ENCODE results near the gene PRR5. TPM values are rescaled to one million over a fixed set of nuclear protein-coding genes. Genes with fewer than 3 reads are reported as not detected.
"Not testable (repeated sequence)": the region's sequence is repeated elsewhere in the genome, so short reads cannot be mapped to it uniquely, and the experiment has no call there.

PRR5 gene
- total RNA-seq, 1 donor from 2014 or later: 28.4 TPM

DNA sequence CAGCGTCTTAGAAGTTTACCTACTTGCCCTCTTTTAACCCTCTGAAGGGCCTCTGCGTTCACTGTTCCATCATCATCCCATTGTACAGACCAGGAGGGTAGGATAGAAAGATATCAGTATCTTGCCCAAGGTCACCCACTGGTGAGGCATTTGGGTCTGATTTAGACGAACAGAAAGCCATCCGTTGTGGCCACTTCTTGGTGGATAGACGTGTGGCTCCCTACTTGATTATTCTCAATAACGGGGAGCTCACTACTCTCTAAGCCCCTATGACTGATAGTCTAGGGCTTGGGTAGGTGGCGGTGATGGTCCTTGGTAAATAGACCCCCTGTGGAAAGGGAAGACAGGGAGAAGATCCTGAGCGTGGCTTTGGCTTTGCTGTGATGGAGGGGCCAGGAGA, 28.6 kb upstream of the PRR5 start:
- DNase-seq (ENCODE audit: low spot score): no peak

DNA sequence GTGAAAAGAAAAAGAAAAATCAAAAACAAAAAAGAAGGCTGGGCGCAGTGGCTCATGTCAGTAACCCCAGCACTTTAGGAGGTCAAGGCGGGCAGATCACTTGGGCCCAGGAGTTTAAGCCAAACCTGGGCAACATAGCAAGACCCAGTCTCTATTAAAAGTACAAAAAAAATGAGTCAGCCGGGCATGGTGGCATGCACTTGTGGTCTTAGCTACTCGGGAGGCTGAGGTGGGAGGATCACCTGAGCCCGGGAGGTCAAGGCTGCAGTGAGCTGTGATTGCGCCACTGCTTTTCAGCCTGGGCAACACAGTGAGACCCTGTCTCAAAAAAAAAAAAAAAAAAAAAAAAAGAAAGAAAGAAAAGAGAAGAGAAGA, 26.0 kb upstream of the PRR5 start:
- not testable (repeated sequence) for DNase-seq (ENCODE audit: low spot score)

DNA sequence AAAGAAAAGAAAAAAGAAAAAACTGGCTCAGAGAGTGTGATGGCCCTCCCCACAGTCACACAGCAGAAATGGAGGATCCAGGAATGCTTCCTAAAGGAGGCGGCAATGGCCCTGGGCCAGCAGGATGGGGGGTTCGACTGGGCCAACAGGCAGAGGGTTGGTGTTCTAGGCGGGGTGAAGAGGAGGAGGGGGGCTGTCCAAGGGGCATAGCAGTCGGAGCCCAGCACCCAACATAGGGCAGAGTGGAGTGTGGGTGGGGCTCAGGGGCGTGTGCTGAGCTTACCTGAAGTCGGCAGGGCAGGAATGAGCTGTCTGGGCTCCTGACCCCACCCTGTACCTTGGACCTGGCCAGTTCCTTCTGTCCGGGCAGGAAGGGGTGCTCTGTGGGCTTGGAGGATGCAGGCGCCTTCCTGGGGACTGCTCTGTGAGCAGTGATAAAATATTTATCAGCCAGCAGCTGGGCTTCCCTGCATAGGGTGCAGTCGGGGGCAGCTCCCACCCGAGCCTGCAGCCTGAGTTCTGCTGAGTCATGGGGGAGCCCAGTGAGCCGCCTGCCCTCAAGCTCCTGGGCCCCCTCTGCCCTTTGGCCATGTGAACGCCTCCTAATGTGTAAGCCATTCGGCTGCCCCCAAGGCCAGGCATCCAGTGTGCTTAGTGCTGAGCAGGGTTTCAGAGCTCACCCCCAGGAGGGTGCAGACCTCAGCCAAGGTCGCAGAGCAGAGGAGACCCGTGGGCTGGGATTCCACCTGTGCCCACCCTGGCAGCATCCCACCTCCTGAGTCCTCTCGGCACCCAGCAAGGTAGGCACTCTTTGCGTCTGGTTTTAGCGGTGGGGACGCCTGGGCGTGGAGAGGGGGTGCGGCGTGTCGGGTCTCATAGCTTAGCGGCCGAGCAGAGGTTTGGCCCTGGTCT, 25.3 kb upstream of the PRR5 start:
- DNase-seq (ENCODE audit: low spot score): no peak

DNA sequence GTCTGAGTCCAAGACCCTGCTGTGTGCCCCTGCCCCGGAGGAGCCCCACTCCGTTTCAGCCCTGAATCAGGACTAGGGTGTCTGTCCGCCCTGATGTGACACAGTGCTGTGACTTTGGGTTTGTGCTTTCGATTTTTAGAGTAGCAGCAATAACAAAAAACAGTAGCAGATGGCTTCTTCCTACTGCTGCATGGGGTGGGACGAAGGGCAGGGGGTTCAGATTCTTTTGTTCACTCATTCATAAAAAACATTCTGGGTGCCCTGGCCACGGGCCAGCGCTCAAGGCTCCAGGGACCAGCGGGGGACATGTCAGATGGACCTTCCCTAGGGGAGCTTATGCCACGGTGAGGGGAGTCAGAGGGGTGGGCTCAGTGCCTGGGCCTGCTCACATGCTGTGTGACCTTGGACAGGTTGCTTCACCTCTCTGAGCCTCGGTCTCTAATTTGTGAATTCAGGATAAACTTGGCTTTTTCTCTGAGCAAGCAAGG, 24.6 kb upstream of the PRR5 start:
- no peak for DNase-seq (ENCODE audit: low spot score)

DNA sequence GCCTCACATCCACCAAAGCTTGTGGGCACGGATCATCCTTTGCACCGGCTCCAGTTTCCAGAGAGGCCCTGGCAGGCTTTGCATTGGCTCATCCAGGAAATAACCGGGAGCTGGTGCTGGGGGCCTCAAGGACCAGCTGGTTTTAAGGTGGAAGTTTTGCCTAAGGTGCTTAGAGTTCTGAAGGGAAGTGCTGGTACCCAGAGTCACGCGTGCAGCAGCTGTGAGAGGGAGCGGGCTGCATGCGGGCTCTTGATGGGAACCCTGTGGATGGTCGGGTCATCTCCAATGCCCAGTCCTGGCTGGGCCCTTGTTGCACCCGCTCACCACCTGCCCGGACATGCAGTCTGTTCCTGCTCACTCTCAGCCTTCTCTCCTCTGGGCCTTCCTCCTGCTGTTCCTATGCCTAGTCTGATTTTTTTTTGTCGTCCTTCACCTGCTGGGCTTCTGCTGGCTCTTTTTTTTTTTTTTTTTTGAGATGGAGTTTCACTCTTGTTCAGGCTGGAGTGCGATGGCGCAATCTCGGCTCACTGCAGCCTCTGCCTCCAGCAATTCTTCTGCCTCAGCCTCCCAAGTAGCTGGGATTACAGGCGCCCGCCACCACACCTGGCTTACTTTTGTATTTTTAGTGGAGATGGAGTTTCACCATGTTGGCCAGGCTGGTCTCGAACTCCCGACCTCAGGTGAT, 24.0 kb upstream of the PRR5 start:
- DNase-seq (ENCODE audit: low spot score): no peak

GRCh38 chr22:44678556-44679305, 23.3 kb upstream of the PRR5 start:
- no peak for DNase-seq (ENCODE audit: low spot score)

DNA sequence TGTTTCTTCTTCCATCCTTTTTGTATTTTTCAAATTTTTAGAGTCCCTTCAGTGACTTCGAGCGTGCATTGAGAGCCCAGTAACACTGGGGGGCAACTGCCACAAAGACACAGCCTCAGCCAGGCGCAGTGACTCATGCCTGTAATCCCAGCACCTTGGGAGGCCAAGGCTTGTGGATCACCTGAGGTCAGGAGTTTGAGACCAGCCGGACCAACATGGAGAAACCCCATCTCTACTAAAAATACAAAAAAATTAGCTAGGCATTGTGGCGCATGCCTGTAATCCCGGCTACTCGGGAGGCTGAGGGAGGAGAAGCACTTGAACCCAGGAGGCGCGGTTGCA, 22.7 kb upstream of the PRR5 start:
- DNase-seq (ENCODE audit: low spot score): not testable (repeated sequence)

- DNase-seq (ENCODE audit: low spot score): no peak
These were observed 21.9 kb upstream of the PRR5 start for GRCh38 chr22:44680058-44680457.

DNA sequence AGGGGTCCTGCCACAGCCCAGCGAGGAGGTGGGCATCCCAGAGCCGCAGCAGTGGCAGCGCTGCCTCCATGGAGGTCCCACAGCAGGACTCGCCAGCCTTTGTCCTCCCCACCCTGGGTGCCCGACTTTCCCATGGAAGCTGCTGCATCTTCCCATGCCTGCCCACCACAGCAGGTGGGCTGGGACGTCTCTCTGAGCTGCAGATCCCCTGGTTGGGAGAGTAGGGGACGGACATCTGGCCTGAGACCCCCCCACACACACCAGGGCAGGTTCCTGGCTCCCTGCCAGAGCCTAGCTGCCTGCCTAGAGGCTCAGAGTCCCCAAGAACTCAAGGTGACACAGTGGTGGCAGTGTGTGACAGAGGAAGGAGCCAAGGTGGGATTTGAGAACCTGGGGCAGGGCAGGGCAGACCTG, 21.5 kb upstream of the PRR5 start:
- DNase-seq (ENCODE audit: low spot score): no peak

- DNase-seq (ENCODE audit: low spot score): no peak
These were observed 19.3 kb upstream of the PRR5 start for GRCh38 chr22:44682556-44683168.

GRCh38 chr22:44683237-44683636, 18.8 kb upstream of the PRR5 start:
- no peak for DNase-seq (ENCODE audit: low spot score)

GRCh38 chr22:44683881-44684280, 18.1 kb upstream of the PRR5 start:
- DNase-seq (ENCODE audit: low spot score): no peak

DNA sequence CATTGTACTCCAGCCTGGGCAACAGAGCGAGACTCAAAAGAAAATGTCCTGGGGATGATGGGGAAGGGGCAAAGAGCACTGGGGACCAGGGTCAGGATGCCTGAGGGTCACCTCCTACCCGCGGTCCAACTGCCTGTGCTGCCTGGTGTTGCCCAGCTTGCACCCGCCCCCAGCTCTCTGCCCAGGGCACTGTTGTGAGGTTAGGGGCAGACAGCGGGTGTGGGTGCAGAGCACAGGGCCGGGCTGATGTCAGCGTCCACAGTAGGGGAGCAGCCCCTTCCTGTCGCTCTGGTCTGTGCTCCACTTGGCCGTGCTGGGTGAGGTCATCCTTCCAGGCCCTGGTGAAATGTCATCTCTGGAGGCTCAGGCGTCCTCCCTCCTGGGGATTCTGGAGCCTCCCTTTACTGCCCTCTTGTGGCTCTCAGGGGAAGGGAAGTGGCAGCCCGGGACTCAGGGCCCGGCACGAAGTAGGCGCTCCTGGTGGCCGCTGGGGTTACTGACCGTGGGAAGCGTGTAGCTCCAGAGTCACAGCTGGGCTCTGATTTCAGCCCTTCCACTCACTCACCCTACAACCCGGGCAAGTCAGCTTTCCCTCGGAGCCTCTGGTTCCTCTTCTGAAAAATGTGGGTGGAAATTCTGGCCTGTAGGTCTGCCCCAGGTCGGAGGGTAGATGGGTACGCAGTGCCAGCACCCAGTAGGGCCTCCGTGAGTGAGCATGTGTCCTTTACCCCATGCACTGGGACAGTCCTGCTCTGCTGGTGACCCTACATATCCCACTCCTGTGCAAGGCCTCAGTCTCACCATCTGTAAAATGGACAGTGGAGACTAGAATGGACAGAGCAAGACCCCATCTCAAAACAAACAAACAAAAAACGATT, 17.3 kb upstream of the PRR5 start:
- peak; percentile 94 for DNase-seq (ENCODE audit: low spot score)

DNA sequence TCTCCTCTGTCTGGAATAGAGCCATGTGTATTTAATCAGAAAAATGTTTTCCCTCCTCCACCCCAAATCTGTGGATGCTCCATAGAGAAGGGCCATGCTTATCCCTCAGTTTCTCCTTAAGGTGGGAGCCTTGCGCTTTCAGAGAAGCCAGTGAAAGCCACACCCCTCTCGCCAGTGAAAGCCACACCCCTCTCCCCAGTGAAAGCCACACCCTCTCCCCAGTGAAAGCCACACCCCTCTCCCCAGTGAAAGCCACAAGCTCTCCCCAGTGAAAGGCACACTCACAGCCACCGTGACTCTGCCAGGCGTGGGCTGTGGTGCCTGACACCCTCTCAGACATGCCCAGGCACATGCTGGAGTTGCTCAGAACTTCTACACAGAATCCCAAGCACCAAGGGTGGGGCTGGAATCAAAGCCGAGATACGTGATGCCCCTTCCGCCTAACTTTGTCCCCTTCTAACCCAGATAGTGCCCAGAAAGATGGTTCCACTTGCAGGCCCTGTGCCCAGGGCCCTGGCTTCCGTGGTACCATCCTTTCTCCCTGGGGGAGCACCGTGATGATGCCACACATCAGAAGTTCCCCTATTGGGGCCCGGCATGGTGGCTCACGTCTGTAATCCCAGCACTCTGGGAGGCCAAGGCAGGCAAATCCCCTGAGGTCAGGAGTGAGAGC, 16.5 kb upstream of the PRR5 start:
- DNase-seq (ENCODE audit: low spot score): no peak

- peak; percentile 89 for DNase-seq (ENCODE audit: low spot score)
These were observed 15.0 kb upstream of the PRR5 start for GRCh38 chr22:44686873-44687600.

DNA sequence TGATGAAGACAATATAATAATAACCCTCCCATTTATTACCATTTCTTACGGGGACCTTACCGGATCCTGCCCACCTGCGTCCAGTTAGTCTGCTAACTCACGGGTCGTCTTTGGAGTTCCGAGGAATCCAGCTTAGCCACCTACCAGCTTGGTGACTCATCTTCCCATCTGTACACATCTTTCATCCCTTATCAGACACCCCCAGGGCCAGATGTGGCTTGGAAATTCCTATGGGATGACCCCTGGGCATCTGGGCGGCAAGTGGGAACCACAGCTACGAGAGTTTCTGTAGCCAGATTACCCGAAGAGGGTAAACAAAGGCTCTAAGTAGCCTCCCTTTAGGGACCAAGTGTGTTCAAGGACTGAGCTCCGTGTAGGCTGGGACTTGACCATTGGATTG, 12.8 kb upstream of the PRR5 start:
- no peak for DNase-seq (ENCODE audit: low spot score)

DNA sequence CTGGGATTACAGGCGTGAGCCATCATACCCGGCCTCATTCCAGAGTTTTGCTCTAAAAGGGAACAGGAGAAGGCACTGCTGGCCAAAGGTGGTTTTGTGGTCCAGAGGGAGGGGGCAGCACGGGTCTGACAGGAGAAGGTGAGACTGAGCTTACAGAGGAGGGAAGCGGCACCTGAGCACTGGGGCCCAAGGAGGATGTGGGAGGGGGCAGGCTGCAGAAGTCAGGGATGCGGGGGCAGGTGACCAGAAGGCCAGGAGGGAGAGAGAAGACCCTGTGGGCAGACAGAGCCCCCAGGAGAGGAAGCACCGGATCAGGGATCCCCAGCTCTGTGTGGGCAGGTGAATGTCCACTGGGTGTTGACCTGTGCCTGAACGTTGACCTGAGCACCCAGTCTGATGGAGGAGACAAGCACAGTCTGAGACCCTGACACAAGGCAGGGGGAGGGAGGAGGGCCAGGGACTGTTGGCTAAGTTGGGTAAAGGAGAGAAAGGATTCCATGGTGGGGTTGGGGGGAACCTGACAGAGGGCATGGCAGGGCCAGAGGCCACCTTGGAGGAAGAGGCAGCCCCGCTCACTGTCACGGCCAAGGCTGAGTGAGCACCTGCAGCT, 12.0 kb upstream of the PRR5 start:
- DNase-seq (ENCODE audit: low spot score): no peak

DNA sequence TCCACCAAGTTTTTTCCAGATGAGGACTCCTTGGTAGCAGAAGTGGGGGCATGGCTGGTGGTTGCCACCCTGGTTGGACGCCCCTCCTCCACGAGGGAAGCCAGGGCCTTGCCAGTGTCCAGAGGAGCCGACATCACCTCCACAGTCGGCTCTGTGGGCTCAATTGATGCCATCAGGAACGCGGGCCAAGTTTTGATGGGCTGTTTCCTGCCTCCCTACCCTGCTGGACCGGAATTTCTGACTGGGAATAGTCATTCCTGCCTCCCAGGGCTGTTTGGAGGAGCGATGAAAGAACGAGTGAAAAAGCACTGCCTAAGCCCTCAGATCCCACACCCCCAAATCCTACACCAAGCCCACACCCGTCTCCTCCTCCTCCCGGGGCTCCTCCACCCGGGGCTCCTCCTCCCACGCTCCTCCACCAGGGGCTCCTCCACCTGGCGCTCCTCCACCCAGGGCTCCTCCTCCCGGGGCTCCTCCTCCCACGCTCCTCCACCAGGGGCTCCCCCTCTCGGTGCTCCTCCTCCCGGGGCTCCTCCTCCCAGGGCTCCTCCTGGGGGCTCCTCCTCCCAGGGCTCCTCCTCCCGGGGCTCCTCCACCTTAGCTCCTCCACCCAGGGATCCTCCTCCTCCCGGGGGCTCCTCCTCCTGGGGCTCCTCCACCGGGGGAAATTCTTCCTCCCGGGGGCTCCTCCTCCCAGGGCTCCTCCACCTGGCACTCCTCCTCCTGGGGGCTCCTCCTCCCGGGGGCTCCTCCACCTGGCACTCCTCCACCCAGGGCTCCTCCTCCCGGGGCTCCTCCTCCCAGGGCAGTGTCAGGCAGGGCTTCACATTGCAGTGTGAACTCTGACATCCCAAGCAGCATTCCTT, 10.0 kb upstream of the PRR5 start:
- no peak for DNase-seq (ENCODE audit: low spot score)

Data from umbilical cord (tissue), 2 donors.